HEK293T (cell line): ENCODE results near the gene SLC22A15.

ENCODE experiments used
- ARNT ChIP-seq: fragments of 450-650 bp; IDR thresholded peaks from 2 replicates; pipeline ENCODE4 v1.6.1; 2017; ENCODE audit warnings: mild to moderate bottlenecking
- BHLHE40 ChIP-seq: fragments of 450-650 bp; IDR thresholded peaks from 2 replicates; pipeline ENCODE4 v1.6.1; 2016; ENCODE audit warnings: mild to moderate bottlenecking, moderate library complexity, borderline replicate concordance
- CTBP1 ChIP-seq: fragments of 450-650 bp; IDR thresholded peaks from 2 replicates; pipeline ENCODE4 v1.6.1; 2016; ENCODE audit warnings: borderline replicate concordance
- FOXK2 ChIP-seq: fragments of 450-650 bp; IDR thresholded peaks from 2 replicates; pipeline ENCODE4 v1.6.1; 2016; ENCODE audit warnings: mild to moderate bottlenecking
- SP1 ChIP-seq: fragments of 450-650 bp; IDR thresholded peaks from 2 replicates; pipeline ENCODE4 v1.6.1; 2017

DNA sequence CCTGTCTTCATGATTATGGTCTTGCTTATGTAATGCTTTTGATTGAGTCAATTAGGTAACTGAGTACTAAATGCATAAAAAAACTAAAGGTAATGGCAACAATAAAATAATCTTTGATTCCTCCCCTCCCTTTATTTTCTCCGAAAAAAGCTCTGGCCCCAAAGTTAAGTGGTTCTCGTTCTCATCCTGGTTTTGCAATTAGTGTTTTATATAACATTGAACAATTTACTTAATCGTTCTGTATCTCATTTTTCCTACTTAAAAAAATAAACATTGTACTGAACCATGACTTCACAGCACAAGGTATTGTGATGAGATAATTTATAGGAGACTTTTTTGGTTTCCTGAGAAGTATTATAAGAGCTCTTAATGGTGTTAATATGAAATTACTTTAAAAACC is 11.3 kb downstream of the SLC22A15 start:
- TF ChIP-seq SP1 (no peak), ARNT (no peak), CTBP1 (no peak), BHLHE40 (no peak), FOXK2 (no peak)
